ENCODE data around the gene P2RX5. TPM values are rescaled to one million over a fixed set of nuclear protein-coding genes. Genes with fewer than 3 reads are reported as not detected.

Gene P2RX5
- total RNA-seq, 2 experiments from 2014 or later = 35.7 to 39.5 TPM

DNA sequence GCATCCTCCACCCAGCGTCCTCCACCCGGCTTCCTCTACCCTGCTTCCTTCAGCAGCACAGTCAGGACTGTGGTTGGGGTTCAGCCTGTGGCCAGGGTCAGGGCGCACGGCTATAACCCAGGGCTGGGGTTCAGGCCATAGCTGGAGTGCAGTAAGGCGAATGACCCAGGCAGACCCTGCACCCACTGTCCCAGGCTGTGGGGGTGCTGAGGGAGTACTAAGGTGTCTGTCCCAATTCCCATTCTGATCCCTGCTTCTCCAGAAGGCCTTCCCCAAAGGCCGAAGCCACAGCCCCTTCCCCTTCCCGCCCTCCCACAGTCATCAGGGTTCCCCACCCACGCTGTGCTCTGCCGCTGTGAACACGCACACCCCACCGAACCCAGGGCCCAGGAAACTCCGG lies 14.9 kb downstream of the P2RX5 start:
- intact Hi-C loops (cut with micrococcal nuclease) = loop anchor here (5.0 to 10.0 kb wide), 2 partner anchors 41 to 56 kb away; partner anchors contain the start of gene HASPIN
- Mint-ChIP-seq H3K9me3 (no peaks in the 10 kb centered on the region), H3K27ac (no peak overlapping the region), H3K36me3 (ENCODE audit: low read depth) (no peaks in the 10 kb centered on the region), H3K4me1 (ENCODE audit: low read depth) (peaks cover 7% of the 10 kb centered on the region), H3K4me3 (no peak overlapping the region), H3K27me3 (no peaks in the 10 kb centered on the region)
- ChIA-PET CTCF (no interaction called here), POLR2A (no interaction called here)
- DNase-seq (no peak), ATAC-seq (no peak)
- TF ChIP-seq, protein P1, sequence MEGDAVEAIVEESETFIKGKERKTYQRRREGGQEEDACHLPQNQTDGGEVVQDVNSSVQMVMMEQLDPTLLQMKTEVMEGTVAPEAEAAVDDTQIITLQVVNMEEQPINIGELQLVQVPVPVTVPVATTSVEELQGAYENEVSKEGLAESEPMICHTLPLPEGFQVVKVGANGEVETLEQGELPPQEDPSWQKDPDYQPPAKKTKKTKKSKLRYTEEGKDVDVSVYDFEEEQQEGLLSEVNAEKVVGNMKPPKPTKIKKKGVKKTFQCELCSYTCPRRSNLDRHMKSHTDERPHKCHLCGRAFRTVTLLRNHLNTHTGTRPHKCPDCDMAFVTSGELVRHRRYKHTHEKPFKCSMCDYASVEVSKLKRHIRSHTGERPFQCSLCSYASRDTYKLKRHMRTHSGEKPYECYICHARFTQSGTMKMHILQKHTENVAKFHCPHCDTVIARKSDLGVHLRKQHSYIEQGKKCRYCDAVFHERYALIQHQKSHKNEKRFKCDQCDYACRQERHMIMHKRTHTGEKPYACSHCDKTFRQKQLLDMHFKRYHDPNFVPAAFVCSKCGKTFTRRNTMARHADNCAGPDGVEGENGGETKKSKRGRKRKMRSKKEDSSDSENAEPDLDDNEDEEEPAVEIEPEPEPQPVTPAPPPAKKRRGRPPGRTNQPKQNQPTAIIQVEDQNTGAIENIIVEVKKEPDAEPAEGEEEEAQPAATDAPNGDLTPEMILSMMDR (IDR thresholded peaks at IDR 0.05) = no peak

DNA sequence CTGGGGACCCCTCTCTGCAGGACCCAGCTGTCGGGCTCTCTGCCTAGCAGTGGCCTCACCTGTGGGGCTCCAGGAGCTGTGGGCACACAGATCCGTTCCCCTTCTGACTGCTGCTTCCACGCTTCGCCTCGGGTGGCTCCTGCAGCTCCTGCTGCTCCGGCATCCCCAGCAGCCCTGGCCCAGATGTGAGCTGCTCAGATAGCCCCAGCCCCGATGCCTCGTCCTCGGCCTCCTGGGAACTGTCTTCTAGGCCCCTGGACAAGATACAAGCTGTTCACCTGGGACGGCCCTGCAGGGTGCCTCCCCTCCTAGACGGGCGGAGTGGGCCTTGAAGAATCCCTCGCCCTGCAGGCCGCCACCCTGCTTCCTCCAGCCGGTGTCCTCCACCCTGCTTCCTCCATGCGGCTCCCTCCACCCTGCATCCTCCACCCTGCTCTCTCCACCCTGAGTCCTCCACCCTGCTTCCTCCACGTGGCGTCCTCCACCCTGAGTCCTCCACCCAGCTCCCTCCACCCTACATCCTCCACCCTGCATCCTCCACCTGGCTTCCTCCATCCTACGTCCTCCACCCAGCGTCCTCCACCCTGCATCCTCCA lies 16.3 kb downstream of the P2RX5 start:
- Mint-ChIP-seq H3K27me3 (no peaks in the 10 kb centered on the region), H3K4me3 (no peak overlapping the region), H3K9me3 (no peaks in the 10 kb centered on the region), H3K4me1 (ENCODE audit: low read depth) (peaks cover 7% of the 10 kb centered on the region), H3K36me3 (ENCODE audit: low read depth) (no peaks in the 10 kb centered on the region), H3K27ac (no peak overlapping the region)
- intact Hi-C loops (cut with micrococcal nuclease) = loop anchor here (5.0 to 10.0 kb wide), 2 partner anchors 43 to 55 kb away; partner anchors contain the start of gene HASPIN
- TF ChIP-seq, protein P1 (IDR thresholded peaks at IDR 0.05) = no peak
- no peak for ATAC-seq
- POLR2A ChIA-PET = interaction anchor here (0.8 to 1.2 kb wide), 2 partner anchors 45 to 159 kb away, joined by 3 read pairs; partner anchors contain the start of gene HASPIN
- CTCF ChIA-PET = interaction anchor here (0.9 to 1.2 kb wide), 2 partner anchors 44 to 58 kb away, joined by 4 read pairs; partner anchors contain the start of gene HASPIN
- no peak for DNase-seq

DNA sequence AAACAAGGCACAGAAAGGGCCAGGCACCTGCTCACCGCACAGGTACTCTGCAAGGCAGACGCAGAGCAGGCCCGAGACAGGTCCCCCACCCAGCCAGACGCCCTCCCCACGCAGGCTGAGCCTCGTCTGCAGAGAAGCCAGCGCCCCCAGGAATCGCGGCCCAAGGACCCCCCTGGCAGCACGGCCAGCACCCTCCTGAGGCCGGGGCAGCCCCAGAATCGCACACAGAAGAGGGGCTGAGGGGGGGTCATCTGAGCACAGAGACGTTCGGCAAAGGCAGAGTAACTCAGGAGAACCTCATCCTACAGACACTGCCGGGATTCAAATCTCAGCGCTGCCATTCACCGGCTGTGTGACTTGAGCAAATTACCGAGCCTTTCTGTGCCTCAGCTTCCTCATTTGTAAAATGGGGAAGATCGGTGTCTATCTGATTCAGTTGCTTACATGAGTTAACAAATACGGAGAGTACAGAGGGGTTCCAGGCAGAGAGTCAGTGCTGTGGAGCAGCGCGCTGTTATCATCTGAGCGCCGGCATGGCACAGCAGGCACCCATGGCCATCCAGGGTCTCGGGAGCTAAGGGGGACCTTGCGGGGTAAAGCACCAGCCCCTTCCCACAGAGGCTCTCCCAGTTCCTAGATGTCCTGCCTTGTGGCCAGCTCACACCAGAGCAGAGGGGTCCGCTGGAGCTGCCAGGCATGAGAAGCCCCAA lies 17.0 kb downstream of the P2RX5 start:
- H3K4me1 Mint-ChIP-seq (ENCODE audit: low read depth) = peaks cover 7% of the 10 kb centered on the region
- intact Hi-C loops (cut with micrococcal nuclease) = no loop called here
- POLR2A ChIA-PET = interaction anchor here (0.8 to 1.2 kb wide), 2 partner anchors 45 to 159 kb away, joined by 3 read pairs; partner anchors contain the start of gene HASPIN
- ATAC-seq (no peak), DNase-seq (no peak)
- H3K9me3 Mint-ChIP-seq = no peaks in the 10 kb centered on the region
- H3K27ac Mint-ChIP-seq = no peak overlapping the region
- TF ChIP-seq, protein P1 (IDR thresholded peaks at IDR 0.05) = no peak
- no peaks in the 10 kb centered on the region for H3K27me3 Mint-ChIP-seq
- CTCF ChIA-PET = interaction anchor here (0.9 to 1.3 kb wide), 3 partner anchors 18 to 59 kb away, joined by 3 to 4 read pairs (median 4); partner anchors contain the start of gene HASPIN
- no peaks in the 10 kb centered on the region for H3K36me3 Mint-ChIP-seq (ENCODE audit: low read depth)
- no peak overlapping the region for H3K4me3 Mint-ChIP-seq

DNA sequence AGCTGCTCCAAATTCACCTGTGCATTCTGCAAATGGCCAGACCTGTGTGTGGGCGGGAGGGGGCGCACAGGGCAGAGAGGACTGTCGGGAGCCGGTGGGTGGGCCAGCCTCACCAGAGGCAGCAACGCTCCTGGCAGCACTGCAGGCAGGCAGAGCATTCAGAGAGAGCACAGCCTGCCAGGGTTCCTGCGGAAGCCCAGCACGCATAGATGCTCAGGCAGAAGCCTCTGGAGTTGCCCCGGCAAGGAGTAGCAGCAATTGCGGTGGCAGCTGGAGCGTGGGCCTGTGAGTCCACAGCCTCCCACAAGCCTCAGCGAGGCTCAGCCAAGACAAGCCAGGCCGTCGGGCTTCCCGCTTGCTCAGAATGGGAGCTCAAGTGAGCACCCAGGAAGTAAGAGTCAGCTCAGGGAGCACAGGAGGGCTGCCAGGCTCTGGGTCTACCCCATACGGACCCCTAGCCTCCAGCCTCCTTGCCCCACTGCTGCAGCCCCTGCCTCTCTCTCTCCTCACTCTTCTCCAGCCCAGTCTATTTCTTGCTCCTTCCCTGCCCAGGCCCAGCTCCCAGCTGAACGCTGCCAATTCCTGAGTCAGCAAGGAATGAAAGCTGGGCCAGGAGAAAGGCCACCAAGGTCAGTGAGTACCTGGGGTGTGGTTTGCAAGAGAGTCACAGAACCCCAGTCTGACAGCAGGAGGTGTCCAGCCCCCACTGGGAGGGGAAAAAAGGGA lies 17.7 kb downstream of the P2RX5 start:
- intact Hi-C loops (cut with micrococcal nuclease) = no loop called here
- H3K4me1 Mint-ChIP-seq (ENCODE audit: low read depth) = peaks cover 5% of the 10 kb centered on the region
- no peak overlapping the region for H3K27ac Mint-ChIP-seq
- H3K4me3 Mint-ChIP-seq = no peak overlapping the region
- H3K27me3 Mint-ChIP-seq = no peaks in the 10 kb centered on the region
- ATAC-seq = no peak
- ChIA-PET POLR2A (interaction anchor here (1.1 to 1.3 kb wide), 3 partner anchors 9 to 18 kb away, joined by 3 to 6 read pairs (median 3); partner anchors contain the start of gene P2RX5), CTCF (interaction anchor here (1.3 to 1.7 kb wide), 3 partner anchors 18 to 150 kb away, joined by 3 to 7 read pairs (median 5); no protein-coding TSS in a partner anchor)
- no peaks in the 10 kb centered on the region for H3K36me3 Mint-ChIP-seq (ENCODE audit: low read depth)
- H3K9me3 Mint-ChIP-seq = no peaks in the 10 kb centered on the region
- DNase-seq = no peak
- TF ChIP-seq, protein P1 (IDR thresholded peaks at IDR 0.05) = no peak

Measured in activated CD8-positive, alpha-beta T cell treated with anti-CD3 and anti-CD28 coated beads for 36 hours (primary cell).